H1 (cell line): Measurements from ENCODE around the gene PAGE1. TPM values are rescaled to one million over a fixed set of nuclear protein-coding genes. Genes with fewer than 3 reads are reported as not detected.

Experiments
- CTCF ChIA-PET: fragments of 300-600 bp; sonication (Branson Sonifier 250); formaldehyde crosslinking; loops from one replicate; lab custom pipeline; 2021; ENCODE audit not compliant: partially characterized antibody; lab: Charles Lee
- POLR2A ChIA-PET: fragments of 300-600 bp; sonication (Branson Sonifier 250); formaldehyde crosslinking; loops from one replicate; lab custom pipeline; 2021; ENCODE audit warnings: inconsistent platforms; ENCODE audit not compliant: partially characterized antibody; lab: Charles Lee
- DNase-seq, 2 experiments: peaks; one replicate each; pipeline versions ENCODE4 v3.0.0 to v3.0.0-alpha.2; 2010 to 2022; ENCODE audit warnings: low spot score in 2 of 2, low read depth in 1 of 2, mixed read lengths in 1 of 2
- FAIRE-seq: peaks from 2 replicates; lab custom pipeline; 2011; peaks lifted over from hg19 to GRCh38; lab: Jason Lieb, UNC
- H2AFZ ChIP-seq: 2 replicates; pipeline ENCODE4 v1.8.1; 2012; ENCODE audit warnings: low read length, inconsistent platforms
- H2AK5ac ChIP-seq: 2 replicates; pipeline ENCODE4 v1.6.1; 2013; ENCODE audit warnings: low read depth, low read length
- H2BK120ac ChIP-seq: replicated peaks from 2 replicates; pipeline ENCODE3; 2013; ENCODE audit warnings: low read depth, low read length, inconsistent platforms
- H2BK12ac ChIP-seq: 2 replicates; pipeline ENCODE4 v1.6.1; 2013; ENCODE audit warnings: low read depth, low read length
- H2BK15ac ChIP-seq: 2 replicates; pipeline ENCODE4 v1.6.1; 2013; ENCODE audit warnings: low read length
- H2BK20ac ChIP-seq: 2 replicates; pipeline ENCODE4 v1.6.1; 2013; ENCODE audit warnings: low read length
- H2BK5ac ChIP-seq: 2 replicates; pipeline ENCODE4 v1.6.1; 2013; ENCODE audit warnings: low read depth, low read length
- H3K14ac ChIP-seq: 2 replicates; pipeline ENCODE4 v1.6.1; 2013; ENCODE audit warnings: inconsistent platforms; ENCODE audit not compliant: insufficient read length
- H3K18ac ChIP-seq: 2 replicates; pipeline ENCODE4 v1.6.1; 2013; ENCODE audit warnings: low read length; ENCODE audit errors: extremely low read depth
- H3K23ac ChIP-seq: 2 replicates; pipeline ENCODE4 v1.6.1; 2013; ENCODE audit warnings: inconsistent platforms; ENCODE audit not compliant: insufficient read length
- H3K23me2 ChIP-seq: 2 replicates; pipeline ENCODE4 v1.6.1; 2013; ENCODE audit warnings: low read depth, low read length
- H3K27ac ChIP-seq: 2 replicates; pipeline ENCODE4 v1.6.1; 2011; ENCODE audit warnings: low read depth, low read length, inconsistent platforms
- H3K27me3 ChIP-seq, 4 experiments: replicated peaks in 1 of 4; 1 replicate in 1 of 4; 2 replicates in 3 of 4; pipeline versions ENCODE4 v1.6.1 to v1.8.1; 2011 to 2013; ENCODE audit warnings: low read length in 3 of 4, mild to moderate bottlenecking in 3 of 4, inconsistent platforms in 2 of 4, mixed read lengths in 2 of 4, moderate library complexity in 1 of 4; ENCODE audit not compliant: control insufficient read depth in 3 of 4, insufficient read depth in 3 of 4; ENCODE audit errors: extremely low read depth in 1 of 4
- H3K36me3 ChIP-seq, 4 experiments: 2 replicates each; pipeline versions ENCODE4 v1.6.1 to v1.8.1; 2011 to 2013; ENCODE audit warnings: mild to moderate bottlenecking in 4 of 4, low read length in 3 of 4, moderate library complexity in 2 of 4, control low read depth in 1 of 4, inconsistent platforms in 1 of 4; ENCODE audit not compliant: insufficient read depth in 4 of 4, control insufficient read depth in 2 of 4
- H3K4ac ChIP-seq: replicated peaks from 2 replicates; pipeline ENCODE3; 2013; ENCODE audit warnings: low read length, low read depth, mixed read lengths, inconsistent platforms; ENCODE audit not compliant: insufficient read length
- H3K4me1 ChIP-seq, 4 experiments: replicated peaks in 1 of 4; 1 replicate in 1 of 4; 2 replicates in 3 of 4; pipeline versions ENCODE4 v1.6.1 to v1.8.1; 2011 to 2013; ENCODE audit warnings: low read length in 3 of 4, inconsistent platforms in 2 of 4, mixed read lengths in 1 of 4; ENCODE audit not compliant: insufficient read depth in 4 of 4, control insufficient read depth in 3 of 4
- H3K4me2 ChIP-seq, 2 experiments: 2 replicates each; pipeline versions ENCODE4 v1.6.1 to v1.8.1; 2011 to 2013; ENCODE audit warnings: low read depth in 2 of 2, low read length in 2 of 2, control low read depth in 1 of 2, inconsistent platforms in 1 of 2, mild to moderate bottlenecking in 1 of 2; ENCODE audit not compliant: insufficient read depth in 1 of 2
- H3K4me3 ChIP-seq, 4 experiments: fragments of 200-600, 300-600 bp in 1 of 4; sonication (generic), shearing (Covaris generic), sonication (Bioruptor Twin) in 1 of 4; 2 replicates each; pipeline versions ENCODE4 v1.5.1 to v1.8.1; 2011 to 2016; ENCODE audit warnings: low read length in 4 of 4, low read depth in 3 of 4, control low read depth in 2 of 4, inconsistent platforms in 2 of 4, mild to moderate bottlenecking in 2 of 4, mixed read lengths in 1 of 4, moderate library complexity in 1 of 4; ENCODE audit not compliant: insufficient read depth in 2 of 4; ENCODE audit errors: extremely low read depth in 1 of 4
- H3K56ac ChIP-seq: replicated peaks from 2 replicates; pipeline ENCODE3; 2013; ENCODE audit warnings: low read depth, mild to moderate bottlenecking, mixed read lengths, low read length, inconsistent platforms; ENCODE audit not compliant: insufficient read length
- H3K79me1 ChIP-seq: 2 replicates; pipeline ENCODE4 v1.6.1; 2013; ENCODE audit warnings: low read depth, low read length, control low read depth
- H3K79me2 ChIP-seq, 2 experiments: 2 replicates each; pipeline versions ENCODE4 v1.6.1 to v1.8.1; 2012 to 2013; ENCODE audit warnings: low read length in 2 of 2, mild to moderate bottlenecking in 2 of 2, inconsistent platforms in 1 of 2; ENCODE audit not compliant: insufficient read depth in 2 of 2, control insufficient read depth in 1 of 2
- H3K9ac ChIP-seq, 4 experiments: replicated peaks in 1 of 4; 1 replicate in 1 of 4; 2 replicates in 3 of 4; pipeline versions ENCODE4 v1.6.1 to v1.8.1; 2011 to 2013; ENCODE audit warnings: low read depth in 3 of 4, low read length in 3 of 4, control low read depth in 2 of 4, mild to moderate bottlenecking in 2 of 4, moderate library complexity in 2 of 4, inconsistent platforms in 1 of 4; ENCODE audit errors: extremely low read depth in 1 of 4
- H3K9me3 ChIP-seq, 2 experiments: 2 replicates each; pipeline versions ENCODE4 v1.6.1 to v1.8.1; 2012 to 2013; ENCODE audit warnings: mild to moderate bottlenecking in 2 of 2, moderate library complexity in 2 of 2, control low read depth in 1 of 2, inconsistent platforms in 1 of 2, low read depth in 1 of 2, low read length in 1 of 2, mixed read lengths in 1 of 2; ENCODE audit not compliant: insufficient read depth in 2 of 2
- H4K20me1 ChIP-seq, 2 experiments: replicated peaks in 1 of 2; 2 replicates each; pipeline versions ENCODE3 to v1.8.1; 2011 to 2013; ENCODE audit warnings: inconsistent platforms in 2 of 2, low read length in 2 of 2, mild to moderate bottlenecking in 1 of 2; ENCODE audit not compliant: insufficient read depth in 2 of 2, control insufficient read depth in 1 of 2
- H4K5ac ChIP-seq: 2 replicates; pipeline ENCODE4 v1.6.1; 2013; ENCODE audit warnings: low read length, low read depth, mixed read lengths, inconsistent platforms; ENCODE audit not compliant: insufficient read length
- H4K8ac ChIP-seq: 2 replicates; pipeline ENCODE4 v1.8.0; 2013; ENCODE audit warnings: mild to moderate bottlenecking, moderate library complexity, low read length, inconsistent platforms; ENCODE audit not compliant: insufficient read depth; ENCODE audit errors: extremely low read depth
- H4K91ac ChIP-seq: replicated peaks from 2 replicates; pipeline ENCODE3; 2013; ENCODE audit warnings: low read length, mixed read lengths, inconsistent platforms; ENCODE audit not compliant: insufficient read length
- ASH2L ChIP-seq: fragments of 200-600, 300-600 bp; sonication (generic); IDR thresholded peaks from one replicate; pipeline ENCODE4 v1.7.1; 2017; ENCODE audit warnings: low read length
- ATF2 ChIP-seq: IDR thresholded peaks from 2 replicates; pipeline ENCODE4 v1.6.1; 2012; ENCODE audit warnings: low read length, inconsistent platforms
- BACH1 ChIP-seq: IDR thresholded peaks from 2 replicates; pipeline ENCODE4 v1.6.1; 2012; ENCODE audit warnings: low read length, improper control_type of control experiment
- CBX8 ChIP-seq: fragments of 300-800, 300-1000 bp; sonication (generic); IDR thresholded peaks from 2 replicates; pipeline ENCODE4 v1.7.1; 2016; ENCODE audit warnings: low read depth, low read length, borderline replicate concordance
- CTBP2 ChIP-seq: IDR thresholded peaks from 2 replicates; pipeline ENCODE4 v1.7.0; 2011; ENCODE audit warnings: borderline replicate concordance, mild to moderate bottlenecking, moderate library complexity, mixed read lengths, low read length; ENCODE audit not compliant: insufficient read depth, insufficient read length
- E2F6 ChIP-seq: IDR thresholded peaks from 2 replicates; pipeline ENCODE4 v1.6.1; 2012; ENCODE audit warnings: inconsistent platforms
- EGR1 ChIP-seq: IDR thresholded peaks from 2 replicates; pipeline ENCODE4 v1.6.1; 2011; ENCODE audit warnings: low read depth, low read length, borderline replicate concordance
- HDAC6 ChIP-seq: IDR thresholded peaks from one replicate; pipeline ENCODE4 v1.7.1; 2012; ENCODE audit warnings: low read depth, mild to moderate bottlenecking, inconsistent platforms, low read length, moderate library complexity
- KDM5A ChIP-seq: fragments of 200-600 bp; IDR thresholded peaks from 2 replicates; pipeline ENCODE4 v1.7.1; 2012; ENCODE audit warnings: mild to moderate bottlenecking, low read length, inconsistent platforms, mixed read lengths
- SIX5 ChIP-seq: IDR thresholded peaks from 2 replicates; pipeline ENCODE4 v1.6.1; 2011; ENCODE audit warnings: mild to moderate bottlenecking, low read depth, low read length
- SP2 ChIP-seq: IDR thresholded peaks from 2 replicates; pipeline ENCODE4 v1.6.1; 2012; ENCODE audit warnings: mild to moderate bottlenecking, low read length, inconsistent platforms
- TCF12 ChIP-seq: IDR thresholded peaks from 2 replicates; pipeline ENCODE4 v1.6.1; 2011; ENCODE audit warnings: low read depth, mild to moderate bottlenecking, low read length
- YY1 ChIP-seq: IDR thresholded peaks from 2 replicates; pipeline ENCODE4 v1.6.1; 2011; ENCODE audit warnings: low read depth, mild to moderate bottlenecking, low read length
- WGBS, 2 experiments: shearing (Covaris generic) in 1 of 2; methylation state at CpG; one replicate each; pipeline versions ENCODE4 v1.1.6 to v1.1.7; 2013 to 2015; ENCODE audit warnings: low lambda C conversion rate in 2 of 2, mixed read lengths in 2 of 2, inconsistent platforms in 1 of 2, low coverage in 1 of 2, missing lambda C conversion rate in 1 of 2; ENCODE audit not compliant: insufficient replicate concordance in 2 of 2, insufficient coverage in 1 of 2, insufficient read length in 1 of 2; ENCODE audit errors: extremely low coverage in 1 of 2, missing lambda C conversion rate in 1 of 2; 5-methylcytosine and 5-hydroxymethylcytosine counted together
- polyA plus RNA-seq, 7 experiments: library from polyadenylated mRNA; depleted of rRNA in 3 of 7; stranded (reverse) in 5 of 7; unstranded in 2 of 7; fragments of >200 nt in 5 of 7; fragments of 200-250 nt in 2 of 7; gene quantifications; 1 replicate in 5 of 7; 2 replicates in 1 of 7; 4 replicates in 1 of 7; pipeline versions ENCODE4 v1.2.1 to v1.2.3, GENCODE V29; 2011 to 2013; ENCODE audit warnings: missing spikeins in 2 of 7, mixed read lengths in 2 of 7
- total RNA-seq: library from RNA; stranded (reverse); fragmentation: NEBNext Ultra II Directional; extraction: Animal tissue kit (Norgen Biotek cat#: 25700); gene quantifications from 2 replicates; pipeline ENCODE4 v1.2.1, GENCODE V29; 2021

PAGE1 gene
- total and polyA plus RNA-seq, 2 of the 8 experiments (the other 6 are each of a cell fraction or from before 2014, with no cell fraction given): not detected

DNA sequence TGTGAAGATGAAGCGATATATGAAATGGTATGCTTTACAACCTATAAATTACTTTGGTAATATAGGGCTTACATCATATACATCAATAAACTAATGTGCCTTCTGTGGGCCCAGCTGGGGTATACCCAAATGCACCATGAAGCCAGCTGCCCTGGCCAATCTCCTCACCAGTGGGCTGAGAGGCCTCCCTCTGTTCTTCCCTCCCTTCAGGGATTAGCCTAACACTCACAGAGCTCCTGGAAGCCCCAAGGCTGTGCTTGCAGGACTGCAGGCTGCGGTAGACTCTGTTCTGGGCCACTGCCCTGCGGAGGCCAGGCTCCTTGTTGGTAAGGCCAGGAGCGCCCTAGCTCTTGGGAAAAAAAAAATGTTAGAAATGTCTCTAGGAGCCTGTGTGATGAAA lies 33.9 kb downstream of the PAGE1 start:
- no peak overlapping the region for H3K18ac ChIP-seq
- H3K23ac ChIP-seq: no peak overlapping the region
- H3K23me2 ChIP-seq: no peaks in the 10 kb centered on the region
- no peak overlapping the region for H3K4me3 ChIP-seq
- ChIA-PET CTCF (interaction anchor here (1.8 kb wide), 1 partner anchor 92 kb away, joined by 6 read pairs; no protein-coding TSS in a partner anchor), POLR2A (no interaction called here)
- no peak overlapping the region for H2AK5ac ChIP-seq
- WGBS, 2 experiments: 91% methylated on average over 3 of the region's 4 CpGs; no CpG with 5 or more reads in 1 of the 2 experiments
- H2BK120ac ChIP-seq: no peak overlapping the region
- no peak overlapping the region for H3K4me2 ChIP-seq
- no peak overlapping the region for H4K91ac ChIP-seq
- H2BK5ac ChIP-seq: no peak overlapping the region
- no peak overlapping the region for H3K4ac ChIP-seq
- no peaks in the 10 kb centered on the region for H3K27me3 ChIP-seq
- H3K79me2 ChIP-seq: no peaks in the 10 kb centered on the region
- no peak overlapping the region for H3K56ac ChIP-seq
- no peaks in the 10 kb centered on the region for H3K79me1 ChIP-seq
- H4K8ac ChIP-seq: no peak overlapping the region
- H3K14ac ChIP-seq: no peak overlapping the region
- no peaks in the 10 kb centered on the region for H4K20me1 ChIP-seq
- H3K4me1 ChIP-seq: no peaks in the 10 kb centered on the region
- H2BK12ac ChIP-seq: no peak overlapping the region
- FAIRE-seq (no peak), DNase-seq (no peak)
- no peak overlapping the region for H2AFZ ChIP-seq
- no peak overlapping the region for H2BK15ac ChIP-seq
- no peak overlapping the region for H3K27ac ChIP-seq
- H4K5ac ChIP-seq: no peak overlapping the region
- H2BK20ac ChIP-seq: no peak overlapping the region
- H3K36me3 ChIP-seq: no peaks in the 10 kb centered on the region
- no peak overlapping the region for H3K9ac ChIP-seq
- no peaks in the 10 kb centered on the region for H3K9me3 ChIP-seq
- TF ChIP-seq HDAC6: no peak
- no peak for TF ChIP-seq EGR1
- no peak for TF ChIP-seq SP2
- no peak for TF ChIP-seq SIX5
- no peak for TF ChIP-seq KDM5A
- no peak for TF ChIP-seq E2F6
- TF ChIP-seq TCF12: no peak
- TF ChIP-seq CTBP2: no peak
- TF ChIP-seq ASH2L: no peak
- TF ChIP-seq BACH1: no peak
- no peak for TF ChIP-seq CBX8
- no peak for TF ChIP-seq YY1
- TF ChIP-seq ATF2: no peak
